ENCODE measurements around the gene KCNJ12.
"Not testable (repeated sequence)": the region's sequence is repeated elsewhere in the genome, so short reads cannot be mapped to it uniquely, and the experiment has no call there.

KCNJ12 gene

DNA sequence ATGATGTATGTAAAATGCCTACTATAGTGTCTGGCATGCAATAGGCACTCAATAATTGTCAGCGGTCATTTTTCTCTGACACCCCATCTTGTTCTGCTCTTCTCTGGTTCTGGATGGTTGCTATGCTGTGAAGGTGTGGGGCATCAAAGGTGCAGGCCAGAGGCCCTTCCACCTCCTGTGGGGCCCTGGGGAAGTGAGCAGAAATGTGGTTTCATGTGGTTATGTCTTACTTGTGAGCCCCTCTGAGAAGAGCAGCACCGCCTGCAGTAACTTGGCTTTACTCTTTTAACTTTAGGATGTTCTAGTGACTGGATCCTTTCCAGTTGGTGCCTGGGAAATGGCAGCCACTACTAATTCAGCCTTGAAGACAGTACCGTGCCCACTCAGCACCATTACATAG is 32.1 kb downstream of the KCNJ12 start:
- not testable (repeated sequence) for DNase-seq (ENCODE audit: low spot score)

GRCh38 chr17:21408766-21409300 is 32.7 kb downstream of the KCNJ12 start:
- DNase-seq (ENCODE audit: low spot score): not testable (repeated sequence)

- not testable (repeated sequence) for DNase-seq (ENCODE audit: low spot score)
Observed at GRCh38 chr17:21409388-21409787, 33.2 kb downstream of the KCNJ12 start.

- DNase-seq (ENCODE audit: low spot score): not testable (repeated sequence)
Observed at GRCh38 chr17:21409971-21410370, 33.8 kb downstream of the KCNJ12 start.

DNA sequence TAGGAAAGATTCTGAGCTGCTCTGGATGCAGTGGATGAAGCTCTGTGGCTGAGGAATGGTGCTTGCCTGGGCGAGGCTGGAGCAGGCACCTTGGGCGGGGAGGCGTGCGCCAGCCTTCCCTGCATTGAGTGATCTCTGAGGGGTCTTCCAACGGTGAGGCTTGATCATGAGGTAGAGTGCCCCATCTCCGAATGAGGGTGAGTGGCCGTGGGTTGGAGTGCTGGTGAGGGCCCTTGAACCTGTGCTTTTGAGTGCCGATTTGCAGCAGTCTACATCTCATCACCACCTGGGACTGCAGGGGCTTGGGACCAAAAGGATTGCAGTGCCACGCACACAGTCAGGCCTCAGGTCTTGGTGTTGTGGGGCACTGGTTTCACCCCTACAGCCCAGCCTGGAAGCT is 34.2 kb downstream of the KCNJ12 start:
- DNase-seq (ENCODE audit: low spot score): not testable (repeated sequence)

DNA sequence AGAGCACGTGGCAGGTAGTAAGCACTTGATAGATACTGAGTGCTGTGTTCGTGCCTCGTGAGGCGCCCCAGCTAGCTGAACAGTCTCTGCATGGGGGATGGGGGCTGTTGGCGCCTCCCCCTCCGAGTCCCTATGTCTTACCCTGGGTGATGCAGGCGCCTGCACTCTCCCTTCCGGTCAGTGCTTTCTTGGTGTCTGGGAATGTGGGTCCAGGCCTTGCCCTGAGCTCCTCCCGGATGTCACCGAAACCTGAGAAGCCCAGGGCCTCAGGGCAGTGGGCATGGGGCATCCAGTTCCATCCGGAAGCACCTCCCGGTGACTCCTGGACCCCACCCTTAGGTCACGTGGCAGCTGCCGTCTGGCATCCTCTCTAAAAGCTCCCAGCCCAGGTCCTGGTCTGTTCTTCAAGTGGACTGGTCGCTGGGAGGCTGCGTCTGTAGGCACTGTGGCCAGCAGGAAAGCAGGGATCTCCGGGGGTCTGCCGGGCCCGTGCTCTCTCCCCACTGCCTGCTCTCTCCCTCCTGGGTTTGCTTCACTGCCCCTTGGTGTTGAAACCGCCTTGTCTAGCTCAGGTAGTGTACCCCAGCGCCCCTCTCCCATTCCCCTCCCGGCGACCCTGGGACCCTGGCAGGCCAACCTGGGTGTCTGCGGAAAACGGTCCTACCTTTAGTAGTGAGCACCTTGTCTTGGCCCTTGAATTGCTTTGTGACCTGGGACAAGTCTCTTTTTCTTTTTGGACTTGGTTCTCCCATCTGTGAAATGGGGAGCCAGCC is 34.9 kb downstream of the KCNJ12 start:
- peak; percentile 30 for DNase-seq (ENCODE audit: low spot score)

- not testable (repeated sequence) for DNase-seq (ENCODE audit: low spot score)
Observed at GRCh38 chr17:21411679-21412205, 35.6 kb downstream of the KCNJ12 start.

DNA sequence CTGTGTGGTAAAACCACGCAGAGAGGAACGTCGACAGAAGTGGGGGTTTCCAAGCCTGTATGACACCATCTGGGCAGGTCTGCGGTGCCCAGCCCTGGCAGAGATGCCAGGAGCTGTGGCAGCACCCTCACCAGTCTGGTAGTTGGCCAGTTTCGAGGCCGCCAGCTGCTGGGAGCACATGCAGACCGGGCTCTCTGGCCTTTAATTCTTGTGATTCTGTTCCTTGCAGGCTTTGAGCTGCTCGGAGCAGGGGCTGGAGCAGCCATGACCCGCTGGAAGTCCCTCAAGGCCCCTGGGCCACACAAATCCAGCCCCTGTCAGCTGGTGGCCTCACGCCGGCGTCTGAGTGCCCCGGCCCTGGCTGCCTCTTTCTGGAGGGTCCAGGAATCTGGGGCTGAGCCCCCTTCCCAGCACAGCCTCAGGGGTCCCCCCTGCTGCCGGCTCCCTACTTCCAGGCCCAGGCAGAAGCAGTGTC is 36.1 kb downstream of the KCNJ12 start:
- DNase-seq (ENCODE audit: low spot score): not testable (repeated sequence)

DNA sequence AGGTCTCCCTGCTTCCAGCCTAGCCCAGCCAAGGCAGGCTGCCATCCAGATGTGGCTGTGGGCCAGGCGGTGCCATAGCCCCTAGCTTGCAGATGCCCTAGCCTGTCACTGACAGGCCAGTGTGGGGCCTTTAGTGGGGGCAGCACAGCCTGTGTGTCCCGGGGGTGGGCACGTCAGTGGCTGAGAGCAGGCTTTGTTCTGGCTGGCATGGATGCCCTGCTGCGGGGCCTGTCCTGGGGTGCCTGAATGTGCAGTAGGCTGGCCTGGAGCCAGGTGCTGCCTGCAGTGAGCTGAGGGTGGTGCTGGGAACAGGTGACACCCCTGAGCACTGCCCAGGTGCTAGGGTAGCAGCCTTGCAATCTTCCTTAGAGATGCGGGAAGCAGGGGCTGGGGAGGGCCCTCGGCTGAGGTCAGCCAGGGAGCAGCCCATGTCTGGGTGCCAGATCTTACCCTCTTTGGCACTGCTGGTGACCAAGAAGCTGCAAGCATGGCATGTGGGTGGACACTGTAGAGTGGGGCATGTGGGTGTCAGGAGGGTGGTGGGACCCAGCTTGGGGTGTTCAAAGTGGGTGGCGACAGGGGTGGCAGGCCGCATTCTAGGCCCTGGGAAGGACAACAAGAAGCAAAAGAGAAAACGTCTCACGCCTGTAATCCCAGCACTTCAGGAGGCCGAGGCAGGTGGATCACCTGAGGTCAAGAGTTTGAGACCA is 37.6 kb downstream of the KCNJ12 start:
- DNase-seq (ENCODE audit: low spot score): not testable (repeated sequence)

GRCh38 chr17:21414616-21415015 is 38.5 kb downstream of the KCNJ12 start:
- DNase-seq (ENCODE audit: low spot score): not testable (repeated sequence)

GRCh38 chr17:21415166-21415990 is 39.2 kb downstream of the KCNJ12 start:
- DNase-seq (ENCODE audit: low spot score): not testable (repeated sequence)

- DNase-seq (ENCODE audit: low spot score): not testable (repeated sequence)
Observed at GRCh38 chr17:21416471-21416981, 40.4 kb downstream of the KCNJ12 start.

DNA sequence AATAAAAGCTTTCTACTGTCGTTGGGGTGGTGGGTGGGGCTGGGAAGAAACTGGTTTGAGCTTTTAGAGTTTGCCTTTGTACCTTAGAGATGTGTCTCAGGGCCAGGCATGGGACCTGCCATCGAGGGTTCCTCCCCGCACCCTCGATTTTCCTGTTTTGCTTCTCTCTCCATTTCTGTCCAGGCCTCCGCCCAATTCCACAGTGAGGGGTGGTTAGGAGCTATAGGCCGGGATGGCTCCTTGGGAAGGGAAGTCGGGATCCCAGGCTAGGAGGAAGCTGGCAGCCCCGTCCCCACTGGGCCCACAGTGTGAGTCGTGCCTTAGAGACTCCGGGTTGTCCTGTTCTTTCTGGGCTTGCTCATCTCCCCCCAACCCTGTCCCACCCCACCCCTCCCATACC is 41.2 kb downstream of the KCNJ12 start:
- DNase-seq (ENCODE audit: low spot score): not testable (repeated sequence)

DNA sequence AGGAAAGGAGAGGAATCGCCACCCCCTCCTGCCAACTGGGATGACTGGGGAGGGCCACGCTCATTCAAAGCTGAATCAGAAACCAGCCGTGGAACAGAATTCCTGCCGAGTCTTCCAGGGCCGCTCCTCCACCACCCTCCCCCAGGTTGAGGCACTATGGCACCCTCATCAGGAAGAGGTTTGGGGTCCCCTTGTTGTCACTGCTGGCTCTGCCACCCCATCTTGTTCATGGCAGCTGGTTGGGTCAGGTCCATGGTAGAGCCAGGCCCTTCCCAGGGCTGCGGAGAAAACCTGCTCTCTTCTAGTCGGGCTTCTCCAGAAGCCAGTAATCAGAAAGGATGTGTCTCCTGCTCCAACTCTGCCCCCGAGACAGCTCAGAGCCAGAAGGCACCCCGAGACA is 41.8 kb downstream of the KCNJ12 start:
- no peak for DNase-seq (ENCODE audit: low spot score)

GRCh38 chr17:21418446-21419298 is 42.5 kb downstream of the KCNJ12 start:
- DNase-seq (ENCODE audit: low spot score): no peak

DNA sequence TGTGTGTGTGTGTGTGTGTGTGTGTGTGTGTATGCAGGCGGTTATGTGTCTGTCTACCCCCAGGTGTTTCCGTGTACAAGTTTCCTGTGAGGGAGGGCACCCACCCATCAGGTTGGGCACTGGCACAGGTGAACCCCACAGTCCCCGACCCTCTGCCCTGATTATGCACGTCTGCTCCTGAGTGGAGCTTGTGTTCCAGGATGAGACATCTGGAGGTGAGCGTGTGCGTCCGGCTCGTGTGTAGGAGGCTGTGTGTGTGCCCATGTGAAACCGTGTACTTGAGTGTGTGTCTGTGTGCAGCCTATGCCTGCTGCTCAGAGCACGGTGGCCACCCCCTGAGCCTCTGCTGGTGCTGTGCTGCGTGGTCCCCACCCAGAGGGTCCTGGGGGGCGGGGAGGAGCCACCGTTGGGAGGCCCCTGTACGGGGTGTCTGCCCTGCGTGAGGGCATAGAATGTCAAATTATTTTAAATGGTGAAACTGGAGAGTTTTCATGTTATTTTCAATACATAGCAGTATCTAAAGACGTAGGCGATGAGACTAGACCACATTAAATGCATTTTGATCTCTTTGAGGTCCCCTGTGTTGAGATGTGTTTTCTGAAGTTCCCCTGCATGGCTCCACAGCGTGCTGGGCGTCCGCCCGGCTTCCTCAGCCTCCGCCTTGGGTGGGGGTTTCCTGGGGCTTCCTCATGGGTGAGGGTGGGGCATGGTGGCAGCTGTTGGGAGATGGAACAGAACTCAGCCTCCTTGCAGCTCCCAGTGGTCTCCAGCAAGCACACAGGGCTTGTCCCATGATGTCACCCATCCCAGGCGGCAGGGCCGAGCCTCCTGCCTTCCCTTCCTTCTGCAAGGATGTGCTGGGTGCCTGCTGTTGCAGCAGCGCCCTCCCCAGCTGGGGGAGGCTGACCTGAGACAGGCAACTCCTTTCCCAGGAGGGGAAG is 43.4 kb downstream of the KCNJ12 start:
- no peak for DNase-seq (ENCODE audit: low spot score)

DNA sequence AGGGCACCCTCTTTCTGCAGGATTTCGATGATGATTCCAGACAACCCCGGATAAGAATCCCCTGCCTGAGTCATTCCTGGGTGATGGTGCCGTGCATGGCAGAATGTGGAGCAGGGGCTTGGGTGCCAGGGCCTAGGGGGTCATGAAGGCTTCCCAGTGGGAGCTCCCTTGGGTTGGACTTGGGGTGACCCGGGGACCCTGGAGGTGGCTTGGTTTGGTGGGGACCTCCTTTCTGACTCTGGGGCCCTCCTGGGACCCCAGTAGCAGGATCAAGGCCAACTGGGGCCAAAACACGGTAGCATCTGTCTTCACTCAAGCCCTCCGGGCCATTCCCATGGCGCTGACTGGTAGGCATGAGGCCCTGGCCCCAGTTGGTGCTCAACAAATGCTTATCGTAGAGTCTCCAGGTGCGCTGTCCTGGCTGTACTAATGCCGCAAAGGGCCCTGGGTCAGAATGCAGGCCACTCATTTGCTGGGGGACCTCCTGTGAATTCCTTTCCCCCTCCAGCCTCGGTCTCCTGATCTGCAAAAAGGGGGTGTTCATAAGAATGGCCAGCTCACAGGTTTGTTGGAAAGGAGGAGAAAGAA is 44.4 kb downstream of the KCNJ12 start:
- DNase-seq (ENCODE audit: low spot score): not testable (repeated sequence)

- DNase-seq (ENCODE audit: low spot score): not testable (repeated sequence)
Observed at GRCh38 chr17:21421421-21422310, 45.5 kb downstream of the KCNJ12 start.
